OCI-LY3 (cell line): Measurements from ENCODE around the gene RELL2.

Experiments
- H2AFZ ChIP-seq: fragments of 200-600, 300-600 bp; shearing (Covaris generic); 2 replicates; pipeline ENCODE4 v1.6.0; 2014; ENCODE audit warnings: antibody characterized with exemption, low read depth, low read length
- H3K27ac ChIP-seq: fragments of 200-600, 300-600 bp; sonication (generic); 2 replicates; pipeline ENCODE4 v1.5.1; 2014; ENCODE audit warnings: mild to moderate bottlenecking, low read length, moderate library complexity, mixed read lengths
- H3K27me3 ChIP-seq: fragments of 200-600, 300-600 bp; sonication (generic); 2 replicates; pipeline ENCODE4 v1.6.1; 2014; ENCODE audit warnings: low read depth, low read length, mixed read lengths
- H3K36me3 ChIP-seq: fragments of 200-600, 300-600 bp; sonication (generic); replicated peaks from 2 replicates; pipeline ENCODE3; 2014; ENCODE audit warnings: low read depth, low read length, mixed read lengths
- H3K4me1 ChIP-seq: fragments of 300-600, 200-600 bp; sonication (generic); 2 replicates; pipeline ENCODE4 v1.6.1; 2014; ENCODE audit warnings: low read length, mixed read lengths
- H3K4me2 ChIP-seq: fragments of 200-600, 300-600 bp; sonication (generic); 2 replicates; pipeline ENCODE4 v1.6.1; 2014; ENCODE audit warnings: low read length, mixed read lengths
- H3K4me3 ChIP-seq: fragments of 300-600, 200-600 bp; sonication (generic); 2 replicates; pipeline ENCODE4 v1.5.1; 2014; ENCODE audit warnings: antibody characterized with exemption, mild to moderate bottlenecking, low read length, moderate library complexity
- H3K79me2 ChIP-seq: fragments of 300-600, 200-600 bp; shearing (Covaris generic); 2 replicates; pipeline ENCODE4 v1.6.1; 2014; ENCODE audit warnings: mild to moderate bottlenecking, low read length, mixed read lengths
- H3K9ac ChIP-seq: fragments of 300-600, 200-600 bp; shearing (Covaris generic); 2 replicates; pipeline ENCODE4 v1.6.0; 2014; ENCODE audit warnings: mild to moderate bottlenecking, low read length, moderate library complexity
- H3K9me3 ChIP-seq: fragments of 200-600, 300-600 bp; shearing (Covaris generic); 2 replicates; pipeline ENCODE4 v1.6.1; 2014; ENCODE audit warnings: low read length, mixed read lengths; ENCODE audit not compliant: insufficient read depth
- H4K20me1 ChIP-seq: fragments of 200-600, 300-600 bp; sonication (generic); 2 replicates; pipeline ENCODE4 v1.6.1; 2016; ENCODE audit warnings: low read length, mixed read lengths; ENCODE audit not compliant: insufficient read depth
- CTCF ChIP-seq: fragments of 200-600, 300-600 bp; sonication (generic); IDR thresholded peaks from 2 replicates; pipeline ENCODE4 v1.5.1; 2014; ENCODE audit warnings: antibody characterized with exemption, low read length, low read depth
- EZH2phosphoT487 ChIP-seq: fragments of 200-600 bp; shearing (Covaris generic); IDR thresholded peaks from 2 replicates; pipeline ENCODE4 v1.6.1; 2018; ENCODE audit warnings: antibody characterized with exemption, mixed run types, low read depth

RELL2 gene

GRCh38 chr5:141636413-141637122, at the start of gene RELL2, which contains the start of gene HDAC3:
Gene RELL2 (plus strand): TSS chr5:141636997. CDS start chr5:141638226, 1,229 bp downstream.
Gene HDAC3 (minus strand): TSS chr5:141636849. CDS start chr5:141636790, 59 bp downstream.
- H3K27ac ChIP-seq, result peak within 1 kb of the TSS; percentile 98
- H3K79me2 ChIP-seq, result peaks cover 62% of the 10 kb centered on the region
- H3K4me2 ChIP-seq, result peak within 1 kb of the TSS; percentile 95
- H4K20me1 ChIP-seq, result peaks cover 23% of the 10 kb centered on the region
- no peaks in the 10 kb centered on the region for H3K9me3 ChIP-seq
- peak within 1 kb of the TSS; percentile 95 for H3K4me3 ChIP-seq
- no peak for TF ChIP-seq EZH2phosphoT487
- no peak for TF ChIP-seq CTCF
- no peaks in the 10 kb centered on the region for H3K27me3 ChIP-seq
- peaks cover 17% of the 10 kb centered on the region for H3K36me3 ChIP-seq
- peak within 1 kb of the TSS; percentile 39; the same call in 1 of the 2 replicates for H2AFZ ChIP-seq
- peak within 1 kb of the TSS; percentile 98 for H3K9ac ChIP-seq
- H3K4me1 ChIP-seq, result peaks cover 54% of the 10 kb centered on the region

- Histone ChIP-seq H3K4me1 (peaks cover 17% of the 10 kb centered on the region), H3K27ac (no peak overlapping the region), H4K20me1 (no peaks in the 10 kb centered on the region), H3K4me3 (no peak overlapping the region), H3K79me2 (peaks cover 26% of the 10 kb centered on the region), H3K27me3 (no peaks in the 10 kb centered on the region), H3K36me3 (peaks cover 15% of the 10 kb centered on the region), H3K9me3 (no peaks in the 10 kb centered on the region), H3K4me2 (no peak overlapping the region), H3K9ac (no peak overlapping the region), H2AFZ (no peak overlapping the region)
- TF ChIP-seq CTCF, result no peak
- no peak for TF ChIP-seq EZH2phosphoT487
These were observed 46.7 kb upstream of the RELL2 start for GRCh38 chr5:141590127-141590526.

- Histone ChIP-seq H3K9ac (no peak overlapping the region), H3K36me3 (no peaks in the 10 kb centered on the region), H2AFZ (no peak overlapping the region), H3K27me3 (no peaks in the 10 kb centered on the region), H3K27ac (no peak overlapping the region), H3K9me3 (no peaks in the 10 kb centered on the region), H3K4me1 (peaks cover 20% of the 10 kb centered on the region), H3K79me2 (peaks cover 40% of the 10 kb centered on the region), H4K20me1 (peaks cover 10% of the 10 kb centered on the region), H3K4me3 (no peak overlapping the region), H3K4me2 (no peak overlapping the region)
- TF ChIP-seq CTCF (no peak), EZH2phosphoT487 (no peak)
These were observed 39.9 kb upstream of the RELL2 start for GRCh38 chr5:141596867-141597266.

- Histone ChIP-seq H3K79me2 (peaks cover 45% of the 10 kb centered on the region), H3K9me3 (no peaks in the 10 kb centered on the region), H3K27me3 (no peaks in the 10 kb centered on the region), H2AFZ (no peak overlapping the region), H3K4me2 (no peak overlapping the region), H3K27ac (no peak overlapping the region), H3K4me1 (peaks cover 16% of the 10 kb centered on the region), H4K20me1 (peaks cover 10% of the 10 kb centered on the region), H3K9ac (no peak overlapping the region), H3K36me3 (no peaks in the 10 kb centered on the region), H3K4me3 (no peak overlapping the region)
- TF ChIP-seq CTCF (no peak), EZH2phosphoT487 (no peak)
These were observed 39.4 kb upstream of the RELL2 start for GRCh38 chr5:141597394-141597793.
